GM12892 (cell line): Measurements from ENCODE around the gene ANKRD23.
A peak's percentile ranks its signal among the peaks of the same experiment; 100 is the strongest.

ENCODE experiments used
- DNase-seq: peaks from one replicate; pipeline ENCODE4 v3.0.0; 2011; ENCODE audit not compliant: insufficient read length
- FAIRE-seq: peaks from 2 replicates; lab custom pipeline; 2011; peaks lifted over from hg19 to GRCh38; lab: Jason Lieb, UNC
- POLR2A ChIP-seq: IDR thresholded peaks from 2 replicates; pipeline ENCODE4 v1.6.1; 2011; ENCODE audit warnings: low read depth, low read length, control low read depth
- POLR2AphosphoS5 ChIP-seq: IDR thresholded peaks from 2 replicates; pipeline ENCODE4 v1.6.1; 2011; ENCODE audit warnings: low read depth, low read length, control low read depth
- TAF1 ChIP-seq: IDR thresholded peaks from 2 replicates; pipeline ENCODE4 v1.6.1; 2011; ENCODE audit warnings: low read depth, mild to moderate bottlenecking, control low read depth, low read length, borderline replicate concordance

ANKRD23 gene

GRCh38 chr2:96875498-96876268 lies 31.9 kb upstream of the ANKRD23 start:
- DNase-seq (no peak), FAIRE-seq (no peak)
- TF ChIP-seq POLR2AphosphoS5, result no peak
- TF ChIP-seq POLR2A, result no peak
- TF ChIP-seq TAF1, result no peak

DNA sequence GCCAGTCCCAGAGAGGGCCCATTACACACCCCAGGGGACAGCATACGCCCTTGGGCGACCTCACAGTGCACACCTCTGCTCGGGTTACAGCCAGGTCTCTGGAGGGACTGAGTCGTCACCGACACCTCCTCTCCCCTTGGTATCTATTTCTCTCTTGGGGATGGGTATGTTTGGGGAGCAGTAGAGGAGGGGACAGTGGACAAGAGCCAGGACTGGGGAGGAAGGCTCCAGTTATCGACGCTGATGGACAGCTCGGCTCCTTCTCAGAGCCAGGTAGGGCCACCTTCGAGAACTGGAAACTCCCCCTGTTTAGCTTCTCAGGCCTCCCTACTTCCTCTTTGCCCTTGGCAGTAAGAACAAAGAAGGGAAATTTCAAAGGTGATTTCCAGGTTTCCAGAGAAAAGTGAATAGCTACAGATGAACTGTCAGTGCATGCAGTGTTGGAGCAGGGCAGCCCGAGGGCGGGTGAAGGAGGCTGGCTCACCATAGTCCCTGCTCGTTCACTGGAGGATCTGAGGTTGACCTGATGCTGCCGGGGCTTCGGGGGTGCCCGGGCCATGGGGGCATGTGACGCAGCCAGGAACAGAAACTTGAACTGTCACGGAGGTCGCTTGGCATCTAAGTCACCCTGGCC lies 30.5 kb upstream of the ANKRD23 start:
- FAIRE-seq (peak; percentile 94), DNase-seq (no peak)
- no peak for TF ChIP-seq TAF1
- no peak for TF ChIP-seq POLR2AphosphoS5
- peak; percentile 38; the same call in 1 of the 2 replicates for TF ChIP-seq POLR2A

GRCh38 chr2:96873651-96874096 lies 29.9 kb upstream of the ANKRD23 start:
- no peak for FAIRE-seq
- no peak for DNase-seq
- no peak for TF ChIP-seq POLR2AphosphoS5
- TF ChIP-seq TAF1, result no peak
- no peak for TF ChIP-seq POLR2A

DNA sequence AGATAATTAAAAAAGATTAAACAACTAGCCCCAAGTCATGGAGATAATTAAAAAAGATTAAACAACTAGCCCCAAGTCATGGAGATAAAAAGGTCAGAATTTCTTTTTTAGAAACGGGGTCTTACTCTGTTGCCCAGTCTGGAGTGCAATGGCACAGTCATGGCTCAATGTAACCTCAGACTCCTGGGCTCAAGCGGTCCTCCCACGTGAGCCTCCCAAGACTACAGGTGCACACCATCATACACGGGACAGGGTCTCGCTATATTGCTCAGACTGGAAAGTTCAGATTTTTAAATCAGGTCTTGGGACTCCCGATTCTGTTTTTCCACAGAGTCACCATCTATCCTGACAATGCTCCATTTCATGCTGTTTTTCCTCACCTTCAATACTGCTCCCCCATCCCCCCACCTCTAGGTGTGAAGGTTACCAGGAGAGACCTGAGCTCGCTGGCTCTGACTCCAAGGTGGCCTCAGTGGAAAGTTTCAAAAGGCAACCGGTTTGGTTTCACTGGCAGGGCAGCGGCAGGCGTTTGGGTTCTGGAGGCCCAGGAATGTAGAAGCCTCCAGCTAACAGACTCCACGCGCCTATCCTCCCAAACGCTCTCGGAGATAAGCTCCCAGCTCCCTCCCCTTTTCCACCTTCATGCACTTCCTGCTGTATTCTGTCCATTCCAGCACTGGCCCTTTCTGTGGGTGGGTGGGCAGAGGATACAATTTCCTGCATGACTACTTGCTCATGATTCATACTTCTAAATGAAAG lies 28.9 kb upstream of the ANKRD23 start:
- DNase-seq (no peak), FAIRE-seq (no peak)
- no peak for TF ChIP-seq POLR2A
- no peak for TF ChIP-seq POLR2AphosphoS5
- no peak for TF ChIP-seq TAF1

- TF ChIP-seq POLR2A, result no peak
- TF ChIP-seq POLR2AphosphoS5, result no peak
- no peak for TF ChIP-seq TAF1
These were observed 26.9 kb upstream of the ANKRD23 start for GRCh38 chr2:96870626-96871255.

DNA sequence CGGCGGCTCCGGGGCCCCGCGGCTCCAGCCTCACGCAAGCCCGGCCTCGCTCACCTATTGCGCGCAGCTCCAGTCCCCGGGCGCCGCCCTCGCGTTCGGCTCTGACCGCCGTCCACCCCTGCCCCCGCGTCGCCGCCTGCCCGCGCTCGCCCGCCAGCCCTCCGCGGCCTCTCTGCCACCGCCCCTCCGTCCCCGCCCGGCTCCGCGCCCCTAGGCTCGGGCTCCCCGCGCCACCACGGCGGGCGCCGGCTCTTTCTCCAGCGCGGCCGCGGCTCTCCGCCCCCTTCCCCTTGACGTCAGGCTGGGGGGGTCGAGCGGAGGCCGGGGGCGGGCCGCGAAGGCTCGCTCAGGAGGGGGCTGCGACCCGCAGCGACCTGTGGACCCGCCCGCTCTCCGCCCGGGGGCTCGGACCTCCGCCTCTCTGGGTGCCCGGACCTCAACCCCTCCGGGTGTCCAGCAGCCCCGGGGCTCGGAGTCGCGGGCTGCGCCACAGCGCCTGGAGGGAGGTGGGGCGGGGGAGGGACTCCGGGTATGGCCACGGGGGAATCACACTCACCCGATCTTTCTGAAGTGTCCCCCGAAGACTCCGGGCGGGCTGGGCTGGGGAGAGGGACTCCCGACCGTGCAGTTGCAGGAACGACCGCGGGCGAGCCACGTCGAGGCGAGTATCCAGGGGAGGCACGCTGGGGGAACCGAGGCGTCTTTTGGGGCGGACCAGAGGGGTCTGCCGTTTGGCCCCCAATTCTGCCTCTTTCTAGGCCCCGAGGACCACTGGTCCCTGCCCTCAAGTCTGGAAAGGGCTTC lies 26.2 kb upstream of the ANKRD23 start, which contains the start of gene SEMA4C:
Gene SEMA4C (minus strand): TSS at position 259 of the 804 bp plus-strand sequence. CDS start 2,194 bp downstream, outside the sequence.
- FAIRE-seq, result no peak
- no peak for TF ChIP-seq POLR2AphosphoS5
- TF ChIP-seq POLR2A, result peak; percentile 53; the same call in 1 of the 2 replicates
- no peak for DNase-seq

More at GRCh38 chr2:96870626-96871255, 26.9 kb upstream of the ANKRD23 start:
- DNase-seq (no peak), FAIRE-seq (no peak)

DNA sequence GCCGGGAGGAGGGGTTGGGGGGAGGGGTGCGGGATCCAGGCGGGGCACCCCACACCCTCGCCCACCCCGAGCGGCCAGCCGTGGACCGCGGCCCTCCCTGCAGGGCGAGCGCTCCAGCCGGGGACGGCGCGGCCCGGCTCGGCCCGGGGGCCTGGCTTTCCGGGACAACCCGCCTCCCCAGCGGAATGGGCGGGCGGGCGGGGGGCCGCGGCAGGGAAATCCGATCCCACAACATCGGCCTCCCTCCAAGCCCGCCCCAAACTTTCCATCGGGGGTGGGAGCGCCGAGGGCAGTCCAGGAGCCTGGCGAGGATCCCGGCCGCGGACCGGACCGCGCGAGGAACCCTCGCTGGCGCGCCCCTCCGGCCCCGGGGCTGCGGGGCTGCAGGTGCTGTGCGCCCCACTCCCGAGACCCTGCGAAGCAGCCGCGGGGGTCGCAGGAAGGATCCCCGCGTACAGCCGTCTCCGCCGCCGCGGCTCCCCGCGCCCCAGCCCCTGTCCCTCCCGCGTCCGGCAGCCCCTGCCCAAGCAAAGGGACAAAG lies 25.5 kb upstream of the ANKRD23 start:
- DNase-seq (no peak), FAIRE-seq (no peak)
- TF ChIP-seq TAF1, result no peak
- TF ChIP-seq POLR2AphosphoS5, result no peak
- no peak for TF ChIP-seq POLR2A

GRCh38 chr2:96868555-96869280 lies 24.9 kb upstream of the ANKRD23 start:
- DNase-seq, result peak; percentile 83
- peak; percentile 86 for FAIRE-seq
- TF ChIP-seq POLR2AphosphoS5 (peak; percentile 74; the same call in 1 of the 2 replicates), POLR2A (peak; percentile 84; the same call in 1 of the 2 replicates), TAF1 (0 out of 2 replicates have a peak, but pooled peaks have one; percentile 16)

DNA sequence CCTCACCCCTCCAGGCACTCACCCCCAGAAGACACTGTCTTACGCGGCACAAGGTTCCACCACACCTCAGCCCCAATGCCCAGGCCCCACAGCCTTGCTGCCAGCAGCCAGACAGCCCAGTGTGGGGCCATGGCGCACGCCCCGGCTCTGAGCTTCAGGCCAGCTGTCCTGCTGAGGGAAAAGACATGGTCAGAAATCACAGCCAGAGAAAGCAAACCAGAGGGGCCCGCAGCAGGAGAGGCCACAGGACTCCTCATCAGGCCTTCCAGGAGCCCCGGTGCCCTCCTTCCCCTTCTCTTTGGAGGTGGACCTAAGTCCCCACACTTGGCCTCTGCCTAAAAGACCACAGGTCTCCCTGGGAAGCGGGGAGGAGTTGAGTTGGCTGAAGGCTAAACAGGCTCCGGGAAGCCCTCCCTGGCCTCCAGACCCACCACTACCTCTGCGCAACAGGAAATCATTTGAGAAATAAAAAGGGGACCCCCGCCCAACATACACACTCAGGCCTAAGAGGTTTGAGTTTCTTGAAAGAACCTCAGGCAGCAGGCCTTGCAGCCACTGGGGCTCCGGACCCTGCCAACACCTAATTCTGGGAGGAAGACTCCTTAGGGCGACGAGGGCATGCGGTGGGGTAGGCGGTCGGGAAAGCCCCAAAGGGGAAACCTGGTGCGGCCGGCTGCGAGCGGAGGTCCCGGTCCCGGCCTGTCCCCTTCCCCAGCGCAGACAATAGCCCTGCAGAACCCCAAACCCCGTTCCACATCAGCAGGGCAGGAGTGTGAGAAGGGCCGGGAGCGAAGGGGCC lies 24.1 kb upstream of the ANKRD23 start:
- FAIRE-seq (no peak), DNase-seq (no peak)
- TF ChIP-seq POLR2A (no peak; the same call in 1 of the 2 replicates), POLR2AphosphoS5 (no peak), TAF1 (no peak)
